Measurements from ENCODE around the gene TUFT1.
"Not testable (repeated sequence)": the region's sequence is repeated elsewhere in the genome, so short reads cannot be mapped to it uniquely, and the experiment has no call there.

The TUFT1 gene

DNA sequence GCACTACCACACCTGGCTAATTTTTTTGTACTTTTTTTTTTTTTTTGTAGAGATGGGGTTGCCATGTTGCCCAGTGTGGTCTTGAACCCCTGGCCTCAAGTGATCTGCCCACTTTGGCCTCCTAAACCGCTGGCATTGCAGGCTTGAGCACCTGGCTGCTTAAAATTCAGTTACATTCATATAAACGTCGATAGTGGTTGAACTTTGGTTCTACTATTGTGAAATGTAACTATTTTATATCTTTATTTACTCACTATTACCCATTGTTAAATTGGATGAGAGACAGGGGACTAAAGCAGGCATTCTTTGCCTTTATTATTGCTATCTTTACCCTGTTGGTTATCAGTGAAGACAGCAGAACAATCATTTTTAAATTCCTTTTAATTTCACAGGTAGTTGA, 77.9 kb downstream of the TUFT1 start:
- no peak for DNase-seq (ENCODE audit: low read depth in 2 of 2)

- no peak for DNase-seq (ENCODE audit: low read depth in 2 of 2)
These were observed 78.4 kb downstream of the TUFT1 start for GRCh38 chr1:151618470-151618869.

GRCh38 chr1:151618996-151619395, 78.9 kb downstream of the TUFT1 start:
- DNase-seq (ENCODE audit: low read depth in 2 of 2), result not testable (repeated sequence)

GRCh38 chr1:151619489-151620093, 79.5 kb downstream of the TUFT1 start:
- no peak for DNase-seq (ENCODE audit: low read depth in 2 of 2)

- DNase-seq (ENCODE audit: low read depth in 2 of 2), result no peak
These were observed 80.2 kb downstream of the TUFT1 start for GRCh38 chr1:151620286-151620685.

DNA sequence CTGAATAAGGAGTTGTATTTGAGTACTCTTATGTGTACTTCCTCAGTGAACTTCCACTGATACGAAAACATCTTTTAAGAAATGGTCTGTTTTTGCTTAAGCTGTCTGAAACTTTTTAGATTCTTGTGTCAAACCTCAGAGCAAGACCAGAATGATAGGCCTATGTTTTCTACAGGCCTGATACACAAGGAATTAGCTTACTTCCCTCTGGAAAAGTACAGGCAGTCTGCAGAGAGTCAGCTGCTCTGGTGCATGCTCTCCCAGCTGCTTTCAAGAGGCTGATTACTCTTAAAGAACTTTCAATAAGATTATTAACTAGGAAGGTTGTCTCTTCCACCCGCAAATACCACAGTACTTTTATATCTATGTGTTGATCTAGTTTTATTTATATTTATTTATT, 81.2 kb downstream of the TUFT1 start:
- no peak for DNase-seq (ENCODE audit: low read depth in 2 of 2)

- no peak for DNase-seq (ENCODE audit: low read depth in 2 of 2)
These were observed 84.7 kb downstream of the TUFT1 start for GRCh38 chr1:151624783-151625182.

DNA sequence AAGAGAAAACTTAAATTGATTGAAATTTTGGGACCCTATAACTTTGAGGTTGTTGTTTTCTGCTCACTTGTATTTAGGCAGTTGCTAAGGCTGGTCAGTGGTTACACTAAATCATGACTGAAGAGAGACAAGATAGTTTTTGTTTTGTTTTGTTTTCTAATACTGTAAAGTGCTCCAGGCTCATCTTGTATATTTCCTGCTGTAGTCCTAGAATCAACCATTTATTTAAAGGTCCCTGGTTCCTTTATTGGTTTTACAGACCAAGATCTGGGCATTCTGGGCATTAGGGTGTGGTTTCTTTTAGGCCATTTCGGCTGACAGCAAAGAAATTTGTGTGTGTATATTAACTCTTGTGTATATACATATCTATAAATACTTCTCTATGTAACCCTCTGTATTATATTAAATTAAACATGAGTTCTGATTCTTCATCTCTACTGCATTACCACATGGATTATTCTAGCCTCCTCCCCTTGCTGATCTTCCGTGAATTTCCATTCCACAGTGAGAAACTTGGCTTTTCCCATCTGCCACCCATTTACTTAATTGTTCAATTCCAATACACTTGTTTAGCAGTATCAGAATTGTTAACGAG, 86.7 kb downstream of the TUFT1 start:
- no peak for DNase-seq (ENCODE audit: low read depth in 2 of 2)

GRCh38 chr1:151629278-151629677, 89.2 kb downstream of the TUFT1 start:
- DNase-seq (ENCODE audit: low read depth in 2 of 2), result no peak
